K562 treated with DMSO at 1 percent for 12 hours (cell line): Measurements from ENCODE around the gene TIMP1. TPM values are rescaled to one million over a fixed set of nuclear protein-coding genes. Genes with fewer than 3 reads are reported as not detected.

Experiments used
- total RNA-seq: library from RNA; unstranded; fragments of 300-600 nt; gene quantifications from 2 replicates; pipeline ENCODE4 v1.2.3, GENCODE V29; 2022; ENCODE audit not compliant: insufficient read depth

TIMP1 gene
- 317 and 357 TPM in 2 replicates for total RNA-seq

DNA sequence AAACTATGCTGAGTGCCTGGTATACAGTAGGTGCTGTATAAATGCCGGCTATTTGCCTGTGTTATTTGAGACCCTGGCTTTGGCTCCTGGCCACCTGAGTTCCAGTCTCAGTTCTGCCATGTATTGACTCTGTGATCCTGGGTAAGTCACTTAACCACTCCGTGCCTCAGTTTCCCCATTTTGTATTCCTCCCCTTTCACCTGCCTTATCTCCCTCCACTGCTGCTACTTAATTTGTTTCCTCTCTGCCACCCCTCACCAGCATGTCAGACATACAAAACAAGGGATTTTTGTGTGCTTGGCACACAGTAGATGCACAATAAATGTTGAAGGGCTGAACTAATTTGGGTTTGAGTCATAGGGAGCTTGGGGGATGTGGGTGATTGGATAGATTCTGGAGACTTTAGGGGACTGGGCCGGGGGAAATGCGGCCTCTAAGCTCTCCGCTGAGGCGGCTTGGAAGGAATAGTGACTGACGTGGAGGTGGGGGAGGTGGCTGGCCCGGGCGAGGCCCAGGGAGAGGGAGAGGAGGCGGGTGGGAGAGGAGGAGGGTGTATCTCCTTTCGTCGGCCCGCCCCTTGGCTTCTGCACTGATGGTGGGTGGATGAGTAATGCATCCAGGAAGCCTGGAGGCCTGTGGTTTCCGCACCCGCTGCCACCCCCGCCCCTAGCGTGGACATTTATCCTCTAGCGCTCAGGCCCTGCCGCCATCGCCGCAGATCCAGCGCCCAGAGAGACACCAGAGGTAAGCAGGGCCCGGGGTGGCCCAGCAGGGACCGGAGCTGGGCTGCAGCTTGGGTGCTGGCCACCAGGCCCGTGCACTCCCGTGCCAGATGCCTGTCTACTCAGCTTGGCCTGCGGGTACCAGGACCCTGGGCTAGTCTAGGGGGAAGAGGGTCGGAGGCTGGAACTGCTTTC is at the start of gene TIMP1:
Gene TIMP1 (plus strand): TSS at position 706 of the 917 bp plus-strand sequence. CDS start 980 bp downstream, outside the sequence.

DNA sequence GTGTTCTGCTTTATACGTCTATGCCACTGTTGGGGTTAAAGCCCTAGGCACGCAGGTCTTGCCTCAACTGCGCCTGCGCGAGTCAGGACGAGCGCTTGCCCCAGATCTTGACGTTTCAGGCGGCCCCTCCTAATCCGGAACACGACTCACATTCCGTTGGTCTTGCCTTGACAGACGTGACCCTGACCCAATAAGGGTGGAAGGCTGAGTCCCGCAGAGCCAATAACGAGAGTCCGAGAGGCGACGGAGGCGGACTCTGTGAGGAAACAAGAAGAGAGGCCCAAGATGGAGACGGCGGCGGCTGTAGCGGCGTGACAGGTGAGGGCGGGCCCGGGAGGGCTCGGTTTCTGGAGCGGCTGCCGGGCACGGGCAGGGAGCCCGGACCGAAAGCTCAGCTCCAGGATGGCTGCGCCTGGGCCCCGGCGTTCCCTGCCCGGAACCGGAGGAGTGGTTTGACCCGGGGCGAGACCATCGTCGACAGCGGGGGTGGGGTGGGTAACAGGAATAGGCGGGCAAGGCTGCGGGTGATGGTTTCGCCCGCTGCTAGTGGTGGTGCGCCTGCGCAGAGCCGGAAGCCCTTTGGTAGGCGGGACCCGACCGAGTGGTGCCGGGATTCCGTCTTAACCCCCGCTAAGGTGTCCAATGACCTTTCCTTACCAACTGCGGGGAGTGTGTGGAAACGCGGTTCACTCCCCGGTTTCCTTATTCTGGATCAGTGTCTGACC is 21.1 kb upstream of the TIMP1 start, which contains the start of gene ARAF:
Gene ARAF (plus strand): TSS at position 272 of the 725 bp plus-strand sequence. CDS start 1,763 bp downstream, outside the sequence.

DNA sequence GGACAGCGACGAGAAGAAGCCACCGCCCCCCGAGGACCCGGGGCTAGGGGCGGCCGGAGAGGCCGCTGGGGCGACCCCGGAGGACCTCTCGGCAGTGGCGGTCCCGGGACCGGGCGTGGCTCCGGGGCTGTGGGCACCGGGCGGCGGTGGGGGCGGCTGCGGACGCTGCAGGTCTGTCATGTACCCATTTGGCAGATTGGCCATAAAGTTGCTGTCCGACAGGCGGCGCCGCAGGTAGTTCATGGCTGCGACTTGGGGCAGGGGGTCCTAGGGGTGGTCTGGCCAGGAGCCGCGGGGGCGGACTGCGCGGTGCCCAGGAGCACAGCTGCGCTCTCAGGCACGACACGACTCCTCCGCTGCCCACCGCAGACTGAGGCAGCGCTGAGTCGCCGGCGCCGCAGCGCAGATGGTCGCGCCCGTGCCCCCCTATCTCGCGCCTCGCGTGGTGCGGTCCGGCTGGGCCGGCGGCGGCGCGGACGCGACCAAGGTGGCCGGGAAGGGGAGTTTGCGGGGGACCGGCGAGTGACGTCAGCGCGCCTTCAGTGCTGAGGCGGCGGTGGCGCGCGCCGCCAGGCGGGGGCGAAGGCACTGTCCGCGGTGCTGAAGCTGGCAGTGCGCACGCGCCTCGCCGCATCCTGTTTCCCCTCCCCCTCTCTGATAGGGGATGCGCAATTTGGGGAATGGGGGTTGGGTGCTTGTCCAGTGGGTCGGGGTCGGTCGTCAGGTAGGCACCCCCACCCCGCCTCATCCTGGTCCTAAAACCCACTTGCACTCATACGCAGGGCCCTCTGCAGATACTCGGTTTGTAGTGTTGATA is 37.5 kb downstream of the TIMP1 start, which contains the start of gene SYN1:
Gene SYN1 (minus strand): TSS at position 372 of the 817 bp plus-strand sequence. CDS start 129 bp downstream, at position 243.

DNA sequence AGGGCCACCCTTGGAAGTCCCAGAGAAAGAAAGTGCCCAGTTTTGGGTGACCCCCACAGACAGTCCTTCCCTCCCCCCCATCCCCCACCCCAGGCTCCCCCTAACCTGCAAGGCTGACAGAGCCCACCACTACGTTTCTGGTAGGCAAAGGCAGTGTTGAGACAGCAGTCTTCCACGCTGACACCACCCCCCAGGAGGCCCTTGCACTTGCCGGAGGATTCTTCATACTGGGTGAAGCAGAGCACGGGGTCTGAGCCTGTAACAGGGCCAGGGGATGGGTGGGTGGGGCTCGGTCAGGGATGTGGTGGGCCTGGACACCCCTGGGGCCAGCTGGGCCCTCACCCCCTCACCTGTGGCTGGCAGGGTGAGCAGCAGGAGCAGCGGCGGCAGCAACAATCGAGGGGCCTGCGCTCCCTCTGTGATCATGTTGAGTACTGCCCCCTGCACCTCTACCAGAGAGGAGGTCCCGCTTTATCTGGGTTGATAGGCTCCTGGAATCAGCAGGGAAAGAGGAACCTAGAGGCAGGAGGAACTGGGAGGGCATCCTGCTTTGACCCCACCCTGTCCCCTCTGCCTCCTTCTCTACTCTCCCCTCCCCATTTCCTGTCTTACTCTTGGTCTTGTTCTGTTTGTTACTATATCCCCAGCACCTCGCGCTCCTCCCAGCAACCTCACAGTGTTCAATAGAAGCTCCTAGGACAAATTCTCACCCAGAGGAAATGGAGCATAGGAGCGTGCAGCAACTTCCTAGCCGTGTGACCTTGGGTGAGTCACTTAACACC is 47.4 kb downstream of the TIMP1 start, which contains the start of gene CFP:
Gene CFP (minus strand): TSS at position 512 of the 782 bp plus-strand sequence. CDS start 86 bp downstream, at position 426.

Other genes with a start within 250 kb of the TIMP1 start
- not detected in 2 replicates for gene ZNF157, start 211.9 kb upstream of the TIMP1 start, total RNA-seq
- gene ZNF41, start 99.2 kb upstream of the TIMP1 start, total RNA-seq: 1.1 and 5.5 TPM in 2 replicates
- gene ARAF, start 21.2 kb upstream of the TIMP1 start, total RNA-seq: 35.0 and 52.6 TPM in 2 replicates
- 0.25 and 0.73 TPM in 2 replicates for gene SYN1, start 37.4 kb downstream of the TIMP1 start, total RNA-seq
- gene CFP, start 47.5 kb downstream of the TIMP1 start, total RNA-seq: 7.3 and 9.4 TPM in 2 replicates
- 30.8 and 56.6 TPM in 2 replicates for gene ELK1, start 68.1 kb downstream of the TIMP1 start, total RNA-seq
- 337 and 382 TPM in 2 replicates for gene UXT, start 76.7 kb downstream of the TIMP1 start, total RNA-seq